Measurements from ENCODE around the gene PRTFDC1.
A peak's percentile ranks its signal among the peaks of the same experiment; 100 is the strongest.

The PRTFDC1 gene

DNA sequence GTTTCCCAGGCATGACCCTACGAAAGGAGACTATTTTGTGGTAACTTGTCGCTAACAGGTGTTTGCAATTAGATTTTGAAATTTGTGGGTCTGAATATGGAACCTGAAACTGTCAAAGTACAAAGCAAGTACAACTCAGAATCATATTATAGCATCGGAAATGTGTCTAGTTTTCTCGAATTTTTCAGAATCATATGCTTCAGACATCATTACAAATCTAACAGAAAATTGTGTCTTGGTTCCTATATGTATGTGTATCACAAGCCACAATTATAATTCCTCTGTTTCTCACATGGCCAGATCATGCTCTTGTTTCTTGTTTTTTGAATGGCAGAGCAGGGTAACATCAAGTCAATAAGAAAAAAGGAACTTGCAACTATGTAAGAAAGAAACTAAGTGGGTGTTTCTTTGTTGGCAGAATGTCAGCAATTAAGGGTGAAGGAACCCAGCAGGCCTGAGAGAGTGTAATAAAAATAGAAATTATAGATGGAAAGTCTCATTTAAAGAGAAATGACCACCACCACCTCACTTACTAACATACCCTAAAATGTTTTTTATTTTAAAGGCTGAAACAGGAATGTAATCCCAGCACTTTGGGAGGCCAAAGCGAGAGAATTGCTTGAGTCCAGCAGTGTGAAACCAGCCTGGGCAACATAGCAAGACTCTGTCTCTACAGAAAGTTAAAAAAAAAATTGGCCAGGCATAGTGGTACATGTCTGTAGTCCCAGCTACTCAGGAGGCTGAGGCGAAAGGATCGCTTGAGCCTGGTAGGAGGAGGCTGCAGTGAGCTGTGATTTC, 51.3 kb downstream of the PRTFDC1 start:
- DNase-seq: no peak

DNA sequence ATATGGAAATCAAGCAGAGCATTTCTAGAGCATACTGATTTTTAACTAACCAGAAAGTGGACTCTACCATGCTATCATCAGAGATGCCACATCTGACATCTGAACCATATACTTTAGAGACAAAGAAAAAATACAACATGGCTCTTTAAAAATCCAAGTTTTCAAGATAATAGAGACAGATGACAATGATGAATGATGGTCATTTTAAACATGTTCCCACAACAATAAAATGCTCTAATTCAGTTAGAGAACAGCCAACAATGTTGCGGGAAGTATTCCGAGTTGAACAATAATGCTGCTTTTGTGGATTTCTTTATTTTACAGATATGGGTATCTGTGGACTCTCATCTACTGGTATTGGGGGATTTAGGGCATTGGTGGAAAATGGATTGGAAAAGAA, 52.8 kb downstream of the PRTFDC1 start:
- no peak for DNase-seq

DNA sequence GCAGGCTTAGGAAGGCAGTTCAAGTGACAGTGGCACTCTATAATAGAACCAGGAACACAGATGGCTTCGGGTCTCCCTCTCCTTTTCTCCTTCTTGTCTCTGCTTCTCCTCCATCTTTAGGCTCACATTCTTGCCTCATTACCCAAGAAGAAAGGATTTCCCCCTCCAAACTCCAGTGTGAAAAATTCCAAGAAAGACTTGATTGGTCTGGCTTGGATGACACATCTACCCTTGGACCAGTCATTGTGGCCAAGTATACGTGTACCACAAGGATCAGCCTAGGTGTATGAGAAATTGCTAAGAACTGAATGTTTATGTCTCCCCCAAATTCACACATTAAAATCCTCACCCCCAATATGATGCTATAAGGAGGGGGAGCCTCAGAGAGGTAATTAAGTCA, 53.9 kb downstream of the PRTFDC1 start:
- DNase-seq: no peak

DNA sequence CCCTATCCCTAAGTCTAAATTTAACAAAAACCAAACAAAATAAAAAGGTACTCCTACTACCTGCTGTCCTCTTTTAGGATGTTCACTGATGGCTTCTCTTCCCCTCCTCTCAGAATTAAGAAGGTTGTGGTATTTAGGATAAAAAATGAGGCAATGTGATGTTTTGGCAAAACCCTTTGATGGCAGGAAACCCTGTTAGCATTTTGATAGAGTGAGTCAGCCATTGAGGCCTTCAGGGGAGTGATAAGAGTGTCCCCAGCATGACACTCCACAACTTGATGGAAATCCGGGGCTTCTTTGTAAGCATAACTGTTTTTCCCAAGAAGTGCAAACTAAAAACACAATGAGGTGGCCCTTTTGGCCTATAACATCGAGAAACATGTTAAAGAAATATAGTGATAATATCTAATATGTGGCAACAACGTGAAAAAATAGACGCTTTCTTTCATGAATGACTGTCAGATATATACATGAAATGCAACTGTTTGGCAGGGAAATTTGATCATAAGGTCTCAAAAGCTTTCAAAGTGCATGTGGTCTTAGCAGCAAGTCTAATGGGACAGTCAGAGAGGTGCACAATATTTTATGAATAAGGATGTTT, 55.0 kb downstream of the PRTFDC1 start:
- no peak for DNase-seq

DNA sequence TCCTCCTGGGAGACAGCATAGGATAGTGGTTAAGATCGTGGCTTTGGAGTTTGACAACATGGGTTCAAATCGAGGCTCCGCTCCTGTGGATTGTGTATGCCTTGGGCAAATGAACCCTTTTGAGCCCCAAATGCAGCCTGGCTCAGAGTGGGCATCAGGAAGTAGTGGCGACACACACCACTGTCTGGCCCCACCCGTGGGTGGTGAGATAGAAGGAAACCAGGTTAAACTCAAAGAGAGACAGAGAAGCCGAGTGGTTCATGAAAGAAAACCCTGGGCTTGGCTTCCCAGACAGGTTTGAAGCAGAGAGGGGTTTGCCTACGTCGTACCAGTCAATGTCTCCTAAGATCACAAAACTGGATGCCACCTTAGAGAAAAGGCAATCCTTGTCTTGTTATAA, 57.7 kb downstream of the PRTFDC1 start:
- no peak for DNase-seq

DNA sequence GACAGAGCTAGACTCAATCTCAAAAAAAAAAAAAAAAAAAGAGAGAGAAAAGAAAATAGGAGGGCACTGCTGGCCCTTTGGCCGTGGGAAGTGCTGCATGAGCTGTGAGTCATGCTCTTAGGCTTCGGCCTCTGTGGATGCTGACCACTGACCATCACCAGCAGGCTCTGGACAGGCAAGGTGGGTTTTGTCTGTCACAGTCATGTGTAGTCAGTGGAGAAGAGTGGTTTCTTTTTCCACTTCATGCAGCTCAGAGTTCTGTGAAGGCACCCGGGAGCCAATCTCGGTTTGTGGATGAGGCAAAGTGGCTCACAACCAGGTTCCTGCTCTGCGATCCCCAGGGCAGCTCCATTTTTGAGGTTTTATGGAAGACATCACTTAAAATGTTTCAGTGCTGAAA, 58.1 kb downstream of the PRTFDC1 start:
- DNase-seq: no peak

DNA sequence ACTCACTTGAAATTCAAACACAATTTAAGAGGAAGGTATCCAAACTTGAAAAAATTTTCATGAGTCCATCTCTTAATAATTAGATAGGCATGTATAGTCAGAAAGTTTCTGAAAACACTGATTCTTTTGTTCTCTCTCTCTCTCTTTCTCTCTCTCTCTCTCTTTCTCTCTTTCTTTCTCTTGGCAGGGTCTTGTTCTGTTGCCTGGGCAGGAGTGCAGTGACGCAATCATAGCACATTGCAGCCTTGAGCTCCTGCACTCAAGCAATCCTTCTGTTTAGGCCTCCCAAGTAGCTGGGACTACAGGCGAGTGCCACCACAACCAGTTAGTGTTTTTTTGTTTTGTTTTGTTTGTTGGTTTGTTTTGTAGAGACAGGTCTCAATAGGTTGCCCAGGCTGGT, 59.3 kb downstream of the PRTFDC1 start:
- no peak for DNase-seq

DNA sequence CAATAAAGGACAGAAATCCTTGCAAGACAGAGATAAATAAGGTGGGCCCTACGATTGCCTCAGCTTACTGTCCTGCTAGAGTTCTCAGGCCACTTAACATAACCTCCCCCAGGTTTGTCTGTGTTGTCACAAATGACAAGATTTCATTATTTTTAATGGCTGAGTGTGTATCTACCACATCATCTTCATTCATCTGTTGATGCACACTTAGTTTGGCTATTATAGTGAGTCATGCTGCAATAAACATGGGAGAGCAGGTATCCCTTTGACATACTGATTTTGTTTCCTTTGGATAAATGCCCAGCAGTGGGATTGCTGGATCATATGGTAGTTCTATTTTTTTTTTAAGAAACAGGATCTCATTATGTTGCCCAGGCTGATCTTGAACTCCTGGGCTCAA, 60.6 kb downstream of the PRTFDC1 start:
- DNase-seq: no peak

DNA sequence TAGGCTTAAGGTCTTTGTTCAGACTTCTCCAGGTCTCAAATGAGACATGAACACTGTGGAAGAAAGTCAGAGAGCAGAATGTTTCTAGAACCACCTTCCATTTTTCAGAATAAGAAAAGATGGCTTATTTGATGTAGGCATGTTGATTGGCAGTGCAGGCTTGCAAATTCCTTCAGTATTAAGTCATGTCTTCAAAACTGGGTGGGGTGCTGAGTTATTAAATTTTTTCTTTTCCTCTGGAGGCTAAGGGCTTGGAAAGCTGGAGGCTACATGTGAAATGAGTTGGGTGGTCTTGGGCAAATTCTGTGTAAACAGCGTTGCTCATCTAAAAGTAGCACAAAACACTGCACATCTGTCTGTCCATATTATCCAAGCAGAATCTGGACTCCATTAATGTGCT, 62.8 kb downstream of the PRTFDC1 start:
- no peak for DNase-seq

DNA sequence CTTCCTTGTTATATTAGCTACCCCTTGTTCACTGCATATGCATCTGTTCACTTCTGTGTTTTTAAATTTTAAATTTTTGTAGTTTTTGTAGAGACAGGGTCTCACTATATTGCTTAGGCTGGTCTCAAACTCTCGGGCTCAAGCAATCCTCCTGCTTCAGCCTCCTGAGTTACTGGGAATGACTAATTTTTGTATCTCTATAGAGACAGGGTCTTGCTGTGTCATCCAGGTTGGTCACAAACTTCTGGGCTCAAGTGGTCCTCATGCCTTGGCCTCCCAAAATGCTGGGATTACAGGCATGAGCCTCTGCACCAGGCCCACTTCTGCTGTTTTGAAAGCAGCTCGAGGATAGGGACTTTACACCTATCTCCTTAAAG, 64.6 kb downstream of the PRTFDC1 start:
- DNase-seq: no peak

DNA sequence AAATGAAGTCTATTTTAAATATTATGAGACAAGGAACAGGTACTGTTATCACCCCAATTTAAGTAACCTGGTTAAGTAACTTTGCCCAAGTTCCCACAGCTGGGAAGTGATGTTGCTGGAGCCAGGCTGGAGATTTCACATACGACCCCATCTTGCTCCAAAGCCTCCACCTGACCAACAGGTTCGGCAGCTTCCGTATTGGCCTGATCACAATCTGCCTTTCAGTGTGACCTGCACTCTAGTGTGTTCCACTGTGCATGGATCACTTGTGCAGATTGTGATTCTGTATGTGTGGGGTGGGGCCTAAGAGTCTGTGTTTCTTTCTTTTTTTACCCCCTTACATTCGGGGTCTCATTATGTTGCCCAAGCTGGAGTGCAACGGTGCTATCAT, 66.1 kb downstream of the PRTFDC1 start:
- no peak for DNase-seq

DNA sequence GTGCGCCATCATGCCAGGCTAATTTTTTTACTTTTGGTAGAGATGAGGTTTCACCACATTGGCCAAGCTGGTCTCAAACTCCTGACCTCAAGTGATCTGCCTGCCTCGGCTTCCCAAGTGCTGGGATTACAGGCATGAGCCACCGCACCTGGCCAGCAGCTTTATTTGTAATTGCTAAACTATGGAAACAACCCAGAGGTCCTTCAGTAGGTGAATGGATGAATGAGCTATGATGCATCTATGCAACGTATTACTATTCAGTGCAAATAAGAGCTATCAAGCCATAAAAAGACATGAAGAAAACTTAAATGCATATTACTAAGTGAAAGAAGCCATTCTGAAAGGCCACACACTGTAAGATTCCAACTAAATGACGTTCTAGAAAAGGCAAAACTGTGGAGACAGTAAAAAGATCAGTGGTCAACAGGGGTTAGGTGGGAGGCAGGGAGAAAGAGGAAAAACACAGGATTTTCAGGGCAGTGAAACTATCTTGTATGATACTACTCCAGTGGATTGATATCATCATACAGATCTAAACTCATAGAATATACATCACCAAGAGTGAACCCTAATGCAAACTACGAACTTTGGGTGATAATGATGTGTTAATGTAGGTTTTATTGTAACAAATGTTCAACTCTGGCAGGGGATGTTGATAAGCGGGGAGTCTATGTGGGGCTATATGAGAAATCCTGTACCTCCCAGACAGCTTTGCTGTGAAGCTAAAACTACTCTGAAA, 66.7 kb downstream of the PRTFDC1 start:
- DNase-seq: no peak

DNA sequence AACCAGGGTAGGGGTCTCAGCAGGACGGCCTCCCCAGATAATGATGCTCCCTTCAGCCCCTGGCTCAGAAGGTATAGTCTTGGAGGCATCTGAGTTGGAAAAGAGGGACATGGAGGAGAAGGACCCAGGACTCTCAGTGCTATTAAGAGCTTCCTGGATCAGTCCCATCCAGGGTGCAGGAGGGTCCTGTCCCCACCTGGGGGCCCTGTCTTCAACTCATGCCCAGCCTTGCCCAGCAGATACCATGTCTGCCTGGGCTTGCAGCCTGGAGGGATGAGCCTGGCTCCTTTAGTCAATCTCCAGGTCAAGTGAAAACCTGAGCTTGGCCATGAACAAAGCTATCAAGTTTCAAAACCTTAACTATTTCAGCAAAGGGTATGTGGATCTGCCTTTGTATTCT, 67.6 kb downstream of the PRTFDC1 start:
- DNase-seq: no peak

DNA sequence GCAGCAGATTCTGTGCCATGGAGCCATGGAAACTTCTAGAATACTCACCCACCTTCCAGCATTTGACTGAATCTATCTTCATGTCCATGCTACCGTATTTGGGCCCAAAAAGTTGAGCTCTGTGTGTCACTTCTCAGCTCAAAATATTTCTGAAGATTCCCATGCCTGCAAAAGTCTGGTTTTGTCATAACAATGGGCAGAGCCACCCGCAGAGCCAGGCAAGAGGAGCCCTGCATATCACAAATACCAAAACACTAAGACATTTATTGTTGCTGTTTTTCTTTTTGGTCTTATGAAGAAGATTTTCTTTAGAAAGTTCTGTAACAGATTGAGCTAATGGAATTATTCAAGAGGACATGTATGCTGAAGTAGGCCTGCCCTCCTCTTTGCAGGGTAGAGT, 68.1 kb downstream of the PRTFDC1 start:
- DNase-seq: no peak

DNA sequence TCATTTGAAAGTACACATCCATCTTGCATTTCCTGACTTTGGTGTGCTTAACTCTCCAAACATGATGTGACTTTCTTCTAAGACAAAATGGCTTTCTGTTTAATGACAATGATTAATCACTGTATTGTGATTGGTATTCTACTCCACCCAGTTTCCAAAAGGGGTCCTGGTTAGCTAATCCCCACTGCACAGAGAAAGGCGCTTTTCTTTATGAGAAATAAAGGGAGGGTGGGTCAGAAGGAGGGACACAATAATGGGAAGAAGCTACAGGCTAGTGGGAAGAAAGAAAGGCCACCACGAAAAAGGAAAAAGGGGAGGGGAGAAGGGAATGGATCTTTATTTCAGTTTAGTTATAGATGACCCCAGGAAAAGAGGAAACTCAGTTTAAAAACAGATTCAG, 69.2 kb downstream of the PRTFDC1 start:
- no peak for DNase-seq

DNA sequence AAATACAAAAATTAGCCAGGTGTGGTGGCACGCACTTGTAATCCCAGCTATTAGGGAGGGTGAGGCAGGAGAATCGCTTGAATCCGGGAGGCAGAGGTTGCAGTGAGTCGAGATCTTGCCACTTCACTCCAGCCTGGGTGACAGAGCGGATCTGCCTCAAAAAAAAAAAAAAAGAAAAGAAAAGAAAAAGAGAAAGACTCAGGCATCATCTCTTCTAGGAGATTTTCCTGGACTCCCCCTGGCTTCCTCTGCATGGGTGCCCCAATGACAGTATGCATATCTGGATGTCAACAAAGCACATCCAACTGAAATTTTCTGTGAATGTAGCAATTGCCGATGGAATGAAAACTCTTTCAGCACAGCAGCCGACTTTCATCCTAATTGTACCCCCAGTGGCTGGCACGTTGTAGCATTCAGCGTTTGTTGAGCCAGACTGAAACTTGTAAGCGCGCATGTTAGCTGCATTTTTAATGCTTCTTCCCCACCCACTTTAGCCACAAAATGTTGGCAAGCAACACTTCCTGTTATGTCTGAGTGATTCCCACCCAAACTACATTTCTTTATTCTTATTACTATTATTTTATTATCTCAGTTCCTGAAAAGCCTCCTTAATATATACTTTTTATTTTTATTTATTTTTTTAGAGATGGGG, 70.2 kb downstream of the PRTFDC1 start:
- no peak for DNase-seq

DNA sequence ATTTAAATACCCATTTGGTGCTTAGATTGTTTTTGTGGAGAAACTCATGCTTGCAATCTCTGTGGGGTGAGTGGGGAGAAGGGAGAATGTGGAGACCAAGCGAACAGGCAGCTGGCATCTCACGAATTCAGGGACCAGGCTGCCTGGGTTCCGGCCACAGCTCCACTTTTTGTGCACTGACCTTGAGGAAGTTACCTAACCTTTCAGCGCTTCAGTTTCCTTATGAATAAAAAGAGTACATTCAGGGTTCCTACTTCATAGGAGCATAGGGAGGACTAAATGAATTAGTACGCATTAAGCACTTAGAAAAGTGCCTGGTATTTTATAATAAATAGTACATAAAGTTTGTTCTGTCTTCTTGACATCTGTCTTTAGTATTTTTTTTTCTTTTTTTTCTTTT, 72.5 kb downstream of the PRTFDC1 start:
- no peak for DNase-seq

DNA sequence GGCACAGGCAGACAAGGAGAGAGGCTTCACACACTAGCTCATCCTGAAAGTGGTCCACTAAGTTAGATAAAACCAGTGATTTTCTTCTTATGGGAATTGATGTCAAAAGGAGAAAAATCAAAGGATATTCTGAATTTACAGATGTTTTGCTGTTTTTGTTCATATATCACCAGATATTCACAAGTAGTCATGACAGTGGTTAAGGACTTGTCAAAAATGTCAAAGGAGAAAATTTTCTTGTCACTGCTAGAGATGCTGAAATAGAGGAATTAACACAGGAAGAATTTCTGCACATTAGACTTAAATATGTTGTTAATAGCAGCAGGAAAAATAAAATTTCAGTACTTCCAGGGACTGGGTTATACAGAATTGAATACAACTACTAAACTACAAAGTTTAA, 78.3 kb downstream of the PRTFDC1 start:
- DNase-seq: no peak

DNA sequence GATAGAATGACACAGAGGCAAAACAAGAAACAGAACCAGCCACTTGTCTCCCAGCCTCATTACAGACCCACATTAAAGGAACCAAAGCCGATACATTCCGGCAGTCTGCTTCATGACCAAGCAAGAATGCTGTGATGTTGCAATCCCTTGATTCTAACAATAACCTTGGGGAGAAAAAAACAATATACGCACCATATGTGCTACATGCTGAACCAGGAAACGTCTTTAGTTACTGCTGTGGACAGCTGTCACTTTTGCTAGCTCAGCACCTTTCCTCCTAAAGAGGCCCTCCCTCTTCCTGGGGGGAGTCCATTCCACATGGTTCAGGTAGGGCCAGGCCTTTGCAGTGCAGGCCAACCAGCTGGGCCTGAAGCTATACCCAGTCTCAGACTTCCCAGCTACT, 79.1 kb downstream of the PRTFDC1 start:
- DNase-seq: peak; percentile 19

DNA sequence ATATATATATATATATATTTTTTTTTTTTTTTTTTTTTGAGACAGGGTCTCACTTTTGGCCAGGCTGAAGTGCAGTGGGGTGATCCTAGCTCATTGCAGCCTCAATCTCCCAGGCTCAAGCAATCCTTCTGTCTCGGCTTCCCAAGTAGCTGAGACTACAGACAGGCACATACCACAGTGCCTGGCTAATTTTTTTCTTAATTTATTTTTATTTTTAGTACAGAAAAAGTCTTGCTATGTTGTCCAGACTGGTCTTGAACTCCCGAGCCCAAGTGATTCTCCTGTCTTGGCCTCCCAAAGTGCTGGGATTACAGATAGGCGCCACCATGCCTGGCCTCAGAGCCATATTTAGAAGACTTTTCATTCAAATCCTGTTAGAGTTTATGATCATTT, 79.6 kb downstream of the PRTFDC1 start:
- DNase-seq: no peak

DNA sequence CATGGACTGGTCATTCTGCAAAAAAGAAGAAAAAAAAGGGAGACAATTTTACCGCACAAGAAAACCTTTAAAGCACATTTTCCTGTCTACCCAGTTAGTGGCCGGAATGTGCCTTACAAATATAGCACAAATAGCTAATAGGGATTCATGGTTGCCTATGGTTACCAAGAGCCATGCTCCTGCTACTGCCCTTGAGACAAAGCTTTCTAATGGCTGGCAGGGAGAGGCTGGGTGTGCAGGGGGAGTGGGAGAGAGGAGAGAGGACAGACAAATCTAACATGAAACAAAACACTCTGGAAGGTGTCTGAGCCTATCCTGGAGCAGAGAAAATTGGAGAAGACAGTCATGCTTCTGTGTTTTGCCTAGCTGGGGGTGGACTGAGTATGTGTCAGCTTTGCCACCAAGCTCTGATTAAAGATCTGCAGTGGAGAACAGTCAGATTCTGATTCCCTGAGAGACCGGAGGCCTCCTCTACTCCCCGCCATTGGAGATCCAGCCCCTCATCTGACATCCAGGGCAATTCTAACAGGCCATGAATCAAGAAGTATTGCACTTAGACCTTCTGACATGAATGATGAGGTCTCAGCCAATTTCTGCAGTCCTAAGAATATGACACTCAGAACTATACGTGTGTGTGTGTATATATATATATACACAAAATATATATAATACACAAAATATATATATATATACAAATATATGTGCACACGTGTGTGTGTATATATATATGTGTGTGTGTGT, 80.2 kb downstream of the PRTFDC1 start:
- no peak for DNase-seq

DNA sequence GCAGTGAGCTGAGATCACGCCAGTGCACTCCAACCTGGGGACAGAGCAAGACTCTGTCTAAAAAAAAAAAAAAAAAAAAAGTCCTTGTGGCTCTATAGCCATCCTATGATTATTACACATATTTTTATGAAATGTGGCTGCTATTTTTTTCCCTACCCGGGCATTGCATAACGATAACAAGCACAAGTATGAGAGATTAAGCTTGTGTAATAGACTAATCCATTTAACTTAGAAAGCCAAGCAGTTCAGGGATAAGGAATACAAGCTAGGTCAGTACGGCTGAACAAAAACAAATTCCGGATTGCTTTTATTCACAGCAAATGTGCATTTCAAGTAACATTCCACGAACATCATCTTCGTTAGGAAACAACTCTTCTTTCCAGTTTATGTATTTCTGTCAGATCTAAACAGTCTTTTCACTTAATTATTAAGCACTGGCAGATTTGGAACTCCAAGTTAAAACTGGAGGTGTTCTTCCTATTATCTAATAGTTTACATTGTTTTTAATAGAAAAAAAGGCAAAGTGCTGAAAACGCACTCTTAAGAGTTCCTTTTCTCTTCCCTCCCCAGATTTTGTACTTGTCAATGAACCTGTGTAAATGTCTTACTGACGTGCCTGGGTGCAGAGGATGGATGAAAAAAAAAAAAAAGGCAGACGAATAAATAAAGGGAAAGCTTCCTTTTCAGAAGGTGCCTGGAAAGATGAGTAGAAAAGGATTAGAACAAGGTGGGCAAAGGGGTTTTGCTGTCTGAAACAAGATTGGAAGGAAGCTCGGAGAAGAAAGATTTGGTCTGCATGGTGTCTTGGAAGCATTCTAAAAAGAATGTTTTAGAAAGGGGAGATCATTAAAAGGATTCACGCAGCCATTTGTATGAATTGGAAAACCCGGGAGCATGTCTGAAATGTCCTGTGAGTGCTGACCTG, 81.1 kb downstream of the PRTFDC1 start:
- DNase-seq: no peak

Data from NCI-H510A treated with DMSO at 0.1 percent for 48 hours (cell line).